Right lobe of liver (tissue), 4 donors: Measurements from ENCODE around the gene CTSG.

Experiments
- POLR2A ChIP-seq: fragments of 450-650 bp; IDR thresholded peaks from one replicate; pipeline ENCODE4 v1.6.1; 2017; ENCODE audit warnings: antibody characterized with exemption, mild to moderate bottlenecking
- TF ChIP-seq, protein P1 (sequence below), 4 donors: fragments of 200-600 bp in 3 of 4; fragments of 450-650 bp in 1 of 4; IDR thresholded peaks; one replicate each; pipeline versions ENCODE4 v1.5.1 to v1.8.0; 2016 to 2022; ENCODE audit warnings: antibody characterized with exemption in 4 of 4, mild to moderate bottlenecking in 2 of 4
- donor health status: DM: no; HTN: no; CAD: no.
- donor health status: DM: no; HTN: no; CAD: no.
- donor health status: DM: no; HTN: yes; CAD: no.

DNA sequence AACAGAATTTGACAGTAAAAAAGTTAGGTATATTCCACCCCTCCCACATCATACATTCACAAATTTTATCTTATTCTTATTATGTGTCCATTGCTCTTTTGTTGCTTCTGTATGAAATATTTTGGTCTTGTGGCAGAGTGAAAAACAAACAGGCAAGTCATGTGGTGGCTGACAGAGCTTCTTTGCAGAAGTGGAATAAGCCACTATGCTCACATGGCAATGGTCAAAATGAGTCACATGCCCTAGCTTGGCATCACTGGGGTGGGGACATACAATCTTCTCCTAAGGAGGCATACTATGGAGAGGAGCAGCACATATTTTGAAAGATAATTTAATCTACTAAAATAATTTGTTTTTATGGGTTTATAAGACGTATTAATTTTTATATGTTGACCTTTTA lies 40.3 kb downstream of the CTSG start:
- TF ChIP-seq, protein P1, sequence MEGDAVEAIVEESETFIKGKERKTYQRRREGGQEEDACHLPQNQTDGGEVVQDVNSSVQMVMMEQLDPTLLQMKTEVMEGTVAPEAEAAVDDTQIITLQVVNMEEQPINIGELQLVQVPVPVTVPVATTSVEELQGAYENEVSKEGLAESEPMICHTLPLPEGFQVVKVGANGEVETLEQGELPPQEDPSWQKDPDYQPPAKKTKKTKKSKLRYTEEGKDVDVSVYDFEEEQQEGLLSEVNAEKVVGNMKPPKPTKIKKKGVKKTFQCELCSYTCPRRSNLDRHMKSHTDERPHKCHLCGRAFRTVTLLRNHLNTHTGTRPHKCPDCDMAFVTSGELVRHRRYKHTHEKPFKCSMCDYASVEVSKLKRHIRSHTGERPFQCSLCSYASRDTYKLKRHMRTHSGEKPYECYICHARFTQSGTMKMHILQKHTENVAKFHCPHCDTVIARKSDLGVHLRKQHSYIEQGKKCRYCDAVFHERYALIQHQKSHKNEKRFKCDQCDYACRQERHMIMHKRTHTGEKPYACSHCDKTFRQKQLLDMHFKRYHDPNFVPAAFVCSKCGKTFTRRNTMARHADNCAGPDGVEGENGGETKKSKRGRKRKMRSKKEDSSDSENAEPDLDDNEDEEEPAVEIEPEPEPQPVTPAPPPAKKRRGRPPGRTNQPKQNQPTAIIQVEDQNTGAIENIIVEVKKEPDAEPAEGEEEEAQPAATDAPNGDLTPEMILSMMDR (IDR thresholded peaks at IDR 0.05), result no peak
- TF ChIP-seq POLR2A, result no peak
